GM18505 (cell line): ENCODE results near the gene LYRM1.

Source experiments
- ATAC-seq: cut with Tn5 transposase; IDR thresholded peaks from one replicate; pipeline ENCODE4 v1.9.1; 2021; ENCODE audit not compliant: unreplicated experiment
- POLR2A ChIP-seq: IDR thresholded peaks from 4 replicates; pipeline ENCODE4 v1.6.1; 2011; ENCODE audit warnings: borderline replicate concordance; ENCODE audit not compliant: insufficient read depth, insufficient read length; ENCODE audit errors: extremely low read depth

Gene LYRM1

DNA sequence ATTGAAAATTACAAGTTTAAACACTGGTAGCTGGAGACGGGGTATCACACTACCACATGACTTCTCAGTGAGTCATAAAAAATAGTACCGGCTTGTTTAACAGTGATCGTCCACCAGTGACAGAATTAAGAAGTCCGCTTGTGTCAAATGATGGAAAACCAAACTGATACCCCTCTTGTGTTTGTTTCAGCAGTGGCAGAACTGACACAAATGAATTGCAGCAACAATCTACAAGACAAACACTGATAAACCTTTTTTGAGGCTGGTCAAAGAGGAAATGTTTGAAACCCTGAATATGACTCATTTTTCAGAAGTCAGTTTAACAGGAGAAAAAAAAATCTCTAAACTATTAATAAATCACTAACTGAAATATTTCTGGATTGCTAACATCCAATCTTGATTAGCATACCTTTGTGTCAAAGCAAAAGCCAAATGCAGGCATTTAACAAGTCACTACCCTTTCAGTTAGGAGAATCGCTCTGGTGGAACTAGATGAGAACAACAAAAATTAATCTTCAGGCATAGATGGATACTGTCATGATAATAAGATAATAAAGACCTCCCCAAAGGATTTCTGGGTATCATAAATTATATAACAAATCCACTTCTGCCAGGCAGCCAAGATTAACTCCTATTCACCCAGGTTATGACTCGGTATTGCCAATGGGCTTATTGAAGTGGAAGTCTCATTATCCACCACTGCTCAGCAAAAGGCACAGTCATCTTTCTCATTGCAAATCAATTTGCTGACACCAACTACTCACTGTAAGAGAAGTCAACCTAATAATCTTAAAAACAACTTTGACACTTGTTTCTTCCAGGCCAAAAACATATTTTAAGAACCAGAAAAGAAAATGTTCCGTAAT, 21.2 kb upstream of the LYRM1 start:
- TF ChIP-seq POLR2A: no peak
- ATAC-seq: no peak

DNA sequence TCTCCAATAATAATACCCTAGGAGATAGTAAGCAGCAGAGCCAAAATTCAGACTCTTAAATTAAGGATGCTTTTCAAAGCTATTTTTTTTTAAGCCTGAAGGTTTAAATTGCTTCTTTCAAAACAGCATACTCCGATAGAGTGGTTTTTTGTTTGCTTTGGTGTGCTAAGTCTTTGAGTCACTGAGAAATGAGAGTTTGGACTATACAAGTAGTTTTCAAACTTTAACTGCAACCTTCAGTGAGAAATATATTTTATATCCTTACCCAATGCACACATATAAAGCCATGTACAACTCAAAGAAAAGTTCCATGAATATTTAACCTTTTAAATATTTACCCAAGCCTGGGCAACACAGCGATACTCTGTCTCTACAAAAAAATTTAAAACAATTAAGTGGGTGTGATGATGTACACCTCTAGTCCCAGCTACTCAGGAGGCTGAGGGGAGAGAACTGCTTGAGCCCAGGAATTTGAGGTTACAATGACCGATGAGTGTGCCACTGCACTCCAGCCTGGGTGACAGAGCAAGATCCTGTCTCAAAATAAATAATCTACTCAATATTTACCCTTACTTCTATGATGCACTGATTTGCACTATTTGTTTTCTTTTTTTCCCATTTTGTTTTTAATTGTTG, 19.6 kb upstream of the LYRM1 start:
- no peak for ATAC-seq
- no peak for TF ChIP-seq POLR2A

DNA sequence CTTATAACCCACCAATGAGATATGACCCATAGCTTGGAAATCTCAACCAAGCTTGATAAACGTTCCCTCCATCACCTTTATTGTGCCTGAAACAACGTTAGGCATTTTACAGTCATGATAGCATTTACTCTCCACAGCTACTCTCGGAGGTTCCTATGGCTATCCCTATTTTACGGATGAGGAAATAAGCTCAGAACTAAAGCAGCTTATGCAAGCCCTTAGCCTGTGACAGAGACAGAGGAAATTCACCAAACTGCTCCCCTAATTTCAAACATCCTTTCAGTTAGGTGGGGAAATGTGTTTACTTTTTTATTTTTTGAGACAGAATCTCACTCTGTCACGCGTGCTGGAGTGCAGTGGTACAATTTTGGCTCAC, 19.1 kb upstream of the LYRM1 start:
- TF ChIP-seq POLR2A: no peak
- no peak for ATAC-seq

DNA sequence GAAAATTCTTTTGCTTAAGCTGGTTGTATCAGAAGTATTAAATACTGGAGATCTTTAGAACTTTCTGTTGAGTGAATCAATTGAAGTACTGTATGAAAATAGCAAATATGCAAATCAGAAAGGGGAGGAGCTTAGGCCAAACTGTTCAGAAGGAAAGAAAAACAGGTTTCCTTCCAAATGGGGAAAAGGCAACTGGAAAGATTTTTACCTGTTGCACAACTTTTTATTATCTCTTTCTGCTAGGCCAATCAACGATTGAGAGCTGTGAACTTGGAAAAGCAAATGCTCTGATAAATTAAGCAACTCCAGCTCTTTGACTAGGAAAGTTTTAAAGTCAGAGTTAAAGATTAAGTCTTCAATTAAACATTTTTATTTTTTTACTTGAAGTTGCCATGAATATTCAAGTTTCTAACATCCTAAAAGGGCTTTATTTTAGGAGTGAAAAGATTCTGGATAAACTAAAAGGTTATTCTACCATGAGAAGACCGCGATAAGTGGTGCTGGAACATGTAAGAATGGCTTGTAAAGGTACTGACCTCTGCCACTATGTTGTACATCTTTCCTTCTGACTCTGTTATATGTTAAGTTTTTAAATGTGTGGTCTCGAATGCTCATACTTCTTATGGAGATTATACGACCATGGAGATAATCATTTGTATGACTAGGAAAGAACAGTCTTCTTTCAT, 16.9 kb upstream of the LYRM1 start:
- no peak for TF ChIP-seq POLR2A
- ATAC-seq: no peak

DNA sequence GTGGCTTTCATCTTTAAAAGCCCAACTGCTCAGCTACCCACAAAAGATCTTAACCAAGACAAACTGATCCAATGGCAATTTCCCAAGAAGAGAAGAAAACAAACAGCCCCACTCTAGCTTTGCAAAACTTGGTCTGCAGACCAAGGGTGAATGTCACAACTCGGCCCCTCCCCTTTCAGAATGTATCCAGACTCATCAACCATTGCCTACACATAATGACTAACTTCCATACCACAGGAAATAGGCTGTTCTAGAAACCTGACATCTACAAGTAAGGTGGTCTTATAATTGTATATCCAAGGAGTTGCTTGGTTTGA, 16.4 kb upstream of the LYRM1 start:
- TF ChIP-seq POLR2A: no peak
- ATAC-seq: no peak

DNA sequence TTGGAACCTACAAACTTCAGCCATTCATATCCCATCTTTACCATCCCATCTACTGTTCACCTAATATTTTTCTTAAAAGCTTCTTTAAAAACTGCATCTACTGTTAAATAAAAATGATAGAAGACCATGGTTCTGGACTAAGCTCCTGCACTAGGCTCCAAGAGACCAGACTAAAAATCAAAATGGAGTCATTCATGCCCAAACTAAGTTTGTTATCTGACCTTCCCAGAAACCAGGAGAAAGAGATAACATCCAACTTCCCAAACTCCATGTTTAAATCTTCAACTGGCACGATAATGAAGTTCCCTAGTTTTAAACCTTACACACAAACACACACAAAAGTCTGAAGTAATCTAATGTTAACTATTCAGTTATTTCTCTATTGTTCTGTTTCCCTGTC, 14.3 kb upstream of the LYRM1 start:
- ATAC-seq: no peak
- TF ChIP-seq POLR2A: no peak

DNA sequence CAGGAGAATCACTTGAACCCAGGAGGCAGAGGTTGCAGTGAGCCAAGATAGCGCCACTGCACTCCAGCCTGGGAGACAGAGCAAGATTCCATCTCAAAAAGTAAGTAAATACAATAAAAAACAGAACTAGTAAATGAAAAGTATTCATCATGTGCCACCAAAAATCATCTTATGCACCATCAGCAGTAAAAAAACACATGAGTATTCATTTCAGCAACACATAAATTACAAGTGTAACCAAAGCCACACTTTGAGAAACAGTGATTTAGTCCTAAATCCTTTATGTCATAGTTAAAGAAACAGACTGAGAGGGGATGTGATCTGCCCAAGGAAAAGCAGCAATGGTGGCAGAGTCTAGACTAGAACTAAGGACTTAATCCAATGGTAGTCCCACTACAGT, 13.4 kb upstream of the LYRM1 start:
- TF ChIP-seq POLR2A: no peak
- no peak for ATAC-seq

DNA sequence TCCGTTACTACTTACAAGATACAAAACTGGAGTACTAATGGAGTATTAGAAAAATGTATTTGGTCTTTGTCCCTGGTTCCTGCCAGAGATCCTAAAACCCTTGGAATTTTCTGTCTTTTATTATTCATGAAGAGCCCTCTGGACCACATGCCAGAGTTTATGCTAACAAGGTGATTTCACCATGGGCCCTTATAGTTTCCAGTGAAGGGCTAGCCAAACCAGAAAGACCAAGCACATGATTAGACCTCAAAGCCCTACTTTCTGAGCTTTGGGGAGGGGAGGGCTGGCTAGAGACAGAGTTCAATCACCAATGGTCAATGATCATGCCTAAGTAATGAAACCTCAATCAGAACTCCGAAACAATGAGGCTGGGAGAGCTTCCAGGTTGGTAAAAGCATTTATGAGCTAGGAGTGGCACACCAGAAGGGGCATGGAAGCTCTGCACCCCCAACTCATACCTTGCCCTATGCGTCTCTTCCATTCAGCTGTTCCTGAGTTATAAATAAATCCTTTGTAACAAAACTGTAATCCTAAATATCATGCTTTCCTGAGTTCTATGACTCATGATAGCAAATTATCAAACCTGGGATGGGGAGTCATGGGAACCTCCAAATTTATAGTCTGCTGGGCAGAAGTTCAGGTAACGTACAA, 10.8 kb upstream of the LYRM1 start:
- no peak for TF ChIP-seq POLR2A
- no peak for ATAC-seq

DNA sequence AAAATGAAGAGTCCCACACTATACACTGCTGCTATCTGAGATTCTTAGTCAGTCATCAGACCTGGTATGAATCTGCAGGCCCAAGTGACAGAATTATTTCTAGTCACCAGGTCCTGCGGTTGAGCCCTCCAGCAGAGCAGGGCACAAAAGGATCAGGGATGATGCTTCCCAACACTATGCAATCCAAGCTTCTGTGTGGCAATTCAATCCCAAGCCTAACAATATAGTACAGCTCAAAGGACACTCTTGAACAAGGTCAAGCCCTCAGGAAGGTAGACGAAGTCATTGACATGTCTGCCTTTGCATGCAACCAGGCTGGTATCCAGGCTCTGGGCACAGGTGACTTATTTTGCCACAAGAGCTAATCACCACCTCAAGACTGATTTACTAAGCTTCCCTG, 6.2 kb upstream of the LYRM1 start:
- no peak for TF ChIP-seq POLR2A
- ATAC-seq: no peak

DNA sequence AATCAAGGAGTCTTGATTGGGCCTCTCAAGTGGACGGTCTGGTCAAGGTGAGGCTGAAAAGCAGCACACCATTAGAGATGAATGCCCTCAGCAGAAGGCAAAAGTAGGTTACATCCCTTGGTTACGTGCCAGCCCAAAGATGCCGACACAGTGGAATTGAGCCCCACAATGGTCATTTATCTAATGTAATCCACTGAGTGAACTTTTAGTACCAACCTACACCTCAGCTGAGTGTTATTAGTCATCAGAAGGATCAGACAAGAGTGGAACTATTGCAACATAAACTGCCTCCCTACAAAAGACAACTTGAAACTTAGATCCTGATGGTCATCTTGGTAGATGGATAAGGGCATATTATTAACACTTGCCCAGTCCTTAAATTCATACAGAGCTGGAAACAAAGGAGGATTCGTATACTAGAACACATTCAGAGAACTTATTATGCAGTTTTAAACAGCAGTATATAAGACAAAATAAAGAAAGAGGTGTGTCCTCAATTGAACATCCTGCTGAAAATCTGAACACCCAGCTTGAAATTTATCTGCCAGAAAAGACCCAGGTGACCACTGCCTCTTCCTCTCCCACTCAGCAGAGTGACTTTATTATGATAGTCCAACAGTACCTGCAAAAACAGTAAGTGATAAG, 3.2 kb upstream of the LYRM1 start:
- ATAC-seq: no peak
- TF ChIP-seq POLR2A: no peak

DNA sequence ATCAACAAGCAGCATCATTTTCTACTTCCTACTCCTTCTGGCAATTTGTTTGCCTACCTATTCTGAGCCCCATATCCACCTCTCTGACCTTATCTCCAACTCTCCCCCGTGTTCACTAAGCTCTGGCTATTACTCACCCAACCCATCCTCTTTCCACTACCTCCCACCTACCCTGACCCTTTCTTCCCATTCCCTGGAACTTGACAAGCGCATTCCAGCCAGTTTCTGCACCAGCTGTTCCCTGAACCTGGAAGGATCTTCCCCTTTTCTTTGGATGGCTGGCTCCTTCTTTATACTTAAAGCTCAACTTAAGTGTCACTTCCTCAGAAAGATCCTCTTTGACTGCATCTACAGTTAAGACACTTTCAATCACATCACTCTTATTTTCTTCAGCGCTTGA, 2.6 kb upstream of the LYRM1 start:
- TF ChIP-seq POLR2A: no peak
- no peak for ATAC-seq

DNA sequence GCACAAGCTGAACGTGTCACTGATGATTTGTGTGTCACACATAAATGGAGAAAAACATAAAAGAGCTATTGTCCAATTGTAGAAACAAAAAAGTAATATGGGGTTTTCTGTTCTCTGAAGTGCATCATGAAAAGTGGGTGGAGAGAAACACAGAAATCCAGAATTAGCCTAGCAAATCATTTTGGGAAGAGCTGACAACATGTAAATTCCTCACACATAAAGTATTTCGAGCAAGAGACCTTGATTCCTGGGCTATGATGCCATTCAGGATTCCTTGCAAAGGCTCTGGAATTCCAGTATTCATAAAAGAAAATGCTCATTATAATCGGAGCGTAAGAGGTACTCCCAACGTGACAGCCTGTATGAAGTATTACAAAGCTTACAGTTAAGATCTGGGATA, 1.5 kb upstream of the LYRM1 start:
- no peak for TF ChIP-seq POLR2A
- no peak for ATAC-seq
